SW480 (cell line): ENCODE data around the gene SF1.
A peak's percentile ranks its signal among the peaks of the same experiment; 100 is the strongest.

ENCODE experiments used
- DNase-seq: peaks from one replicate; pipeline ENCODE4 v3.0.0-alpha.2; 2016; ENCODE audit warnings: low spot score

SF1 gene

DNA sequence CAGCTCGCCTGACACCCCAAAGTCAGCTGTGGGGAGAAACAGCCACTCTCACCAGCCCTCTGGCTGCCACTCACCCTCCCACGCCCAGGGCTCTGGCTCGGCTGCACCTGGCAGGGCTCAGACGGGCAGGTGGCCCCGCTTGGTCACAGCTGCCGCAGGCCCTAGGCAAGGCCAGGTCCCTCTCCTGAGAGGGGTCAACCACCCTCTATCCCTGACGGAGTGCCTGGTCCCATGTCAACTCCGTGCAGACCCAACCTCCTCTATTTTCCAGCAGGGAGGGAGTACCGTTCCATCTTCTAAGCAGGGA lies 22.8 kb upstream of the SF1 start:
- DNase-seq = no peak

DNA sequence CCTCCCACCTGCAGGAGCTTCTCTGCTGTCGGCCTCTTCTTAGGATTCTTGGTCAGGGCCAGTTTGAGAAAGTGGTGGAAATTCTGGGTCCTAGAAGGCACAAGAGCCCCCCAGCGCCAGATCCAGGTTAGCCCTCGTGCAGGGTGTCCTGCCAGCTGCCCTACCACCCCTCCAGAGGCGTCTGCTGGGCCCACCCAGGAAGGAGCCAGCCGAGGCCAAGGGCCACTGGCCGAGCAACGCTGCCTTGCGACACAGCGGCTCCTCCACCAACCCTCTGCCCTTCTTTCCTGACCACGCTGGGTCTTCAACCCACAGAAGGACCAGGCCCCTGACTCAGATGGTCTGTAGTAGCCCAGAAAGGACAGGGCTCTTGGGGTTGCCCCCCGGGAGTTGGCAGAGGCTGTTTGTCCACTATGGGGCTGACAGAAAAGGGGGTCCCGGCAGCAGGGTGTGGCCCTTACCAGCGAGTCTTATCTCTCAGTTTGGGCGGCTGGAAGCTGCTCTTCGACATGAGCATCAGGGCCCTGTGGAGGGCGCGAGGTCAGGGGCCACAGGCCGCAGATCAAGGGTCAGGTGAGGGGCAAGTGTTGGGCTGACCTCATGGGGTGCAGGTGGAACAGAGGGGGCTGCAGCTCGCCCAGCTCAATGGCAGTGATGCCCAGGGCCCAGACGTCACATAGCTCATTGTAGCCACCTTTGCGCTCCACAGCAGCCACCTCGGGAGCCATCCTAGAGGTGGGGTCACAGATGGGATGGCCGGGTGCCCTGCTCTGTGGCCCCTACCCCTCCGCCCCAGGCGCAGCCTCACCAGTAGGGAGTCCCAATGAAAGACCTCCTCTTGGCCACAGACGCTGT lies 22.2 kb upstream of the SF1 start:
- DNase-seq = no peak

- DNase-seq = no peak
Measured at GRCh38 chr11:64799623-64800302, 21.4 kb upstream of the SF1 start.

DNA sequence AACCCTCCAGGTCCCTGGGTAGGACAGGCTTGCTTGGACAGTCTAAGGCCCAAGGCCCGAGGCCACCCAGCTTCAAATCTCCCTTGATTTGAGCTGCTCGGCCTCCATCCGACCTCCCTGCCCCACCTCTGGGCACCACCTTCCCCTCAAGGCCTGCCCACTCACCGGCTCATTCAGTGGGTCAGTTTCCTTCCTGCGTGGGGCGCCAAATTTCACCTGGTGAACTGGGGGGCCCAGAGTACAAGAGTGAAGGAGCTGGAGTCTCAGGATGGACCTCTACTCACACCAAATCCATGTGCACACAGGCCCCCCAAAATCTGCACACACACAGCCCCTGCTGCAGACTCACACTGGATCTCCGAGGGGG lies 20.9 kb upstream of the SF1 start:
- no peak for DNase-seq

- no peak for DNase-seq
Measured at GRCh38 chr11:64796757-64797541, 18.6 kb upstream of the SF1 start.

GRCh38 chr11:64796047-64796756 lies 17.9 kb upstream of the SF1 start:
- DNase-seq = no peak

GRCh38 chr11:64794526-64794925 lies 16.2 kb upstream of the SF1 start:
- DNase-seq = no peak

DNA sequence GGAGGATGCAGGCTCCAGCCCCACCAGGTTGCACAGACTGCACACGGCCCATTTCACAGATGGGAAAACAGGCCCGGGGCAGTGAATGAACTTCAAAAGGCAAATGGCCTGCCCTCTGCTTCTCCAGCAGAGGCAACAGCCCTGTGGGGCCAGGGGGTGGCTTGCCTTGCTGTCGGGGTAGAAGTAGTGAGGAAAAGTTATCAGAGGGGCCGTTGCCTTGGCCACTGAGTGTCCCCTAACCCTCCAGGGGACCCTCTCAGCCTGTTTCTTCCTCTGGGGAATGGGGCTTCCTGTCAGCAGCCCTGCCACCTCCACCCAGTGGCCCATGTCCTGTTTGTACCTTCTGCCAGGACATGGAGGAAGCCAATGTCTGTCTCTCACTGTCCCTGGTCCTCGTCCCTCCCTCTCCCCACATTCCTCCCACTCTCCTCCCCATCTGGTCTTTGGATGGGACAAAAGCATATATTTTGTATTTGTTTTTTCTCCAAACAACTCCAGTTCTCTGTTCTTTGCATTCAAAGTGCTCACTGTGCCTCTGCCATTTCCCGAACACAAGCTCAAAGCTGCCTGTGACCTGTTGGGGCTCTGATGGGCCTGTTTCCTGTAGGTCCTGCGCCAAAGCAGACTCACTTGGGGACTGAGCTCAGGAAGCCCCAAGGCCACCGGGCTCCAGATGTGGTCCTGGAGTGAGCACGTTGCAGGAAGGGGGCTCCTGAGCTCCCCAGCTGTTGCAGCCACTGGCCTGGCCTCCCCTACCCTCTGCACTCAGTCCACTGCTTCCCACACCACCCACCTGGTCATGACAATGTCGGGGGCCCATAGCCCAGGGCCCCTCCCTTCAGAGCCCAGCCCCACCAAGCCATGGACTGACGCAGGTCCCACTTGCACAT lies 15.2 kb upstream of the SF1 start:
- no peak for DNase-seq

DNA sequence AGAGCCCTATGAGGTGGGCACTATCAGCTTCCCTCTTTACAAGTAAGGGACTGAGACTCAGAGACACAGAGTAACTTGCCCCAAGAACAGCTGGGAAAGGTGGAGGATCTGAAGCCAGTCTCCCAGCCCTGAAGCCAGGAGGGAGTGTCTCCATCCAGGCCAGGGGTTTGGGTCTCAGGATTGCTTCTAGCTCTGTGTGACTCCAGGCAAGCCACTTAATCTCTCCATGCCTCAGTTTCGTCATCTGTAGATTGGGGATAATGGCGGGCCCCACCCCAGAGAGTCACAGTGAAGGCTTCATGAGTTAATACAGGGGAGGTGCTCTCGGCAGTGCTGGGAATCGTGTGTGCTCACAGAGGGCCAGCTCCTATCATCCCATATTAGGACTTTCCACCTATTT lies 14.1 kb upstream of the SF1 start:
- no peak for DNase-seq

GRCh38 chr11:64791781-64792291 lies 13.5 kb upstream of the SF1 start:
- DNase-seq = no peak

DNA sequence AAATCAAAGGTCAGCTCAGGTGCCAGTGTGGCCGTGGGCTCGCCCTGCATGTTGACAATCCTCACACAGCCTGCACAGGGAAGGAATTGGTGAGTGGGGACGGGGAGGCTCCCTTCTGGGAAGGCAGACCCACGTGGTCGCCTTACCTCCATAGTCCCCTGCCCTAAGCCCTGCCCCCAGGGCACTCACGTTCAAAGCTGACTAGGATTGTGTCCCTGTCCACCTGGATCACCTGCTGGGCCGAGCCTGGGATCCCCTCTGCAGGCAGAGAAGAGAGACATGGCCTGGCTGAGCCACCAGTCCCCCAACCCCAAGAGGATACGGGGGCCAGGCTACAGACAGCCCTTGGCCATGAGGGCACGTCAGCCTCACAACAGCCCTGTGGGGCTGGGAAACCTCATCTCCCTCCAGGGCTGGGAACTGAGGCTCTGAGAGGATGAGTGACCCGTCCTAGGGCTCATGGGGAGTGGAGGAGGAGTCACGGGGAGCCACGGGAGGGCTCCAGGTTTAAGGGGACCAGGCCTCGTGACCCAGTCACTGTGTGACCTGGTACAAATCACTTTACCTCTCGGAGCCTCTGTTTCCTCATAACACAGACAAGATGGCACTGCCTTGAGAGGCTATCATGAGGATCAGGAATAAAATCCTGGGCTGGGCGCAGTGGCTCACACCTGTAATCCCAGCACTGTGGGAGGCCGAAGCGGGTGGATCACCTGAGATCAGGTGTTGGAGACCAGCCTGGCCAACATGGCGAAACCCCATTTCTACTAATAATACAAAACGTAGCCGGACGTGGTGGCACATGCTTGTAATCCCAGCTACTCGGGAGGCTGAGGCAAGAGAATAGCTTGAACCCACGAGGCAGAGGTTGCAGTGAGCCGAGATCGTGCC lies 12.1 kb upstream of the SF1 start:
- no peak for DNase-seq

GRCh38 chr11:64789331-64790204 lies 11.2 kb upstream of the SF1 start:
- no peak for DNase-seq

DNA sequence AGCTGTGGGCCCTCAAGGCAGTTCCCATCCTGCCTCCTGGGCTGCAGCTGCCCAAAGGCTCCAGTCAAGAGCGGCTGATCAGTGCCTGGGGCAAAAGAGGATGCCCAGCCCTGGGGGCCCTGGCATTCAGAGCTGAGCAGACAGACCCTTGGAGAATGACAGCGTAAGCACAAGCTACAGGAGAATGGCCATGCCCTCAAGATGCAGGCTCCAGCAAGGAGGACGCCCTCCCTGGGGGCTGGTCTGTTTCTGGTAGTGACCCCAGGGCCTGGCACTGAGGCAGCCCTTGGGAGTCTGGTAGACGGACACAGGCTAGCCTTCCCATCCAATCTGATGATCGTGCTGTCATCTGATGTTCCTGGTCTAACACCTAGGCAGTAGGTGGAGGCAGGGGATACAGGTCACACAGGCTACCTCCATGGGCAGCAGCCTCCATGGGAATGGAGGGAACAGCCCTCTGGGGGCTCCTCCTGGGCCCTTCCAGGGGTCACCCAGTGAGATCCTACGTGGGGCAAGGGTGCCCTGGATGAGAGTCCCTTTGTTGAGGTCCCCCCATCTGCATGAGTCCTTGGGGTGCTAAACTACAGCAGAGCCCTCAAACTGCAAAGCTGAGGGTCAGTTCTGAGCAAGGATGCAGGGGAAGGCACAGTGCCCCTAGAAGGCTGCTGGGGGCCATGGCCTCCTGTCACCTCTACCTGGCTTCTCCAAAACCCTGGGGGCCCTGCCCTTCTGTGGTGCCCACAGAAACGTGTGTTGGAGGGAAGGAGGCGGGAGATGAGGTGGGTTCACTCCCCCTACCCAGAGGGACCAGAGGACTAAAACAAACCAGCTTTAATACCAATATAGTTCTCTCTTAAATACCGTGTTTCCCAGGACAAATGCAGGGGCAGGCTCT lies 10.2 kb upstream of the SF1 start:
- no peak for DNase-seq

- peak; percentile 52 for DNase-seq
Measured at GRCh38 chr11:64787526-64788320, 9.4 kb upstream of the SF1 start.

DNA sequence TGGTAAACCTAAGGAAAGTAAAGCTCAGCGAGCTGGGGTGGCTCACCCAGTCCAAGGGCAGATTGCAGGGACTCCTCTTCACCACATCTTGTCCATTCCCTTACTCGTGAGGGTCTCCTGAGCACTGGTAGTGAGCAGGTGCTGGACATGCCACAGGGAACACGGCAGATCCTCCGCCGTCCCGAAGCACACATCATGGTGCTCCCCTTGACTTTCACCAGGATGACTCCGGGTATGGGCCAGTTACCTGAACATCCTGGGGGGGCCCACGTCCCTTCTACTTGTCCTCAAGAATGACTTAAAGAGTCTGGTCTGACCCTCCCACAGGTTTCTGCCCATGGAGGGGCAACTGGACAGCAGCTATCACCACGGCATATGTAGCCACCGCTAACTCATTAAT lies 8.0 kb upstream of the SF1 start:
- no peak for DNase-seq

DNA sequence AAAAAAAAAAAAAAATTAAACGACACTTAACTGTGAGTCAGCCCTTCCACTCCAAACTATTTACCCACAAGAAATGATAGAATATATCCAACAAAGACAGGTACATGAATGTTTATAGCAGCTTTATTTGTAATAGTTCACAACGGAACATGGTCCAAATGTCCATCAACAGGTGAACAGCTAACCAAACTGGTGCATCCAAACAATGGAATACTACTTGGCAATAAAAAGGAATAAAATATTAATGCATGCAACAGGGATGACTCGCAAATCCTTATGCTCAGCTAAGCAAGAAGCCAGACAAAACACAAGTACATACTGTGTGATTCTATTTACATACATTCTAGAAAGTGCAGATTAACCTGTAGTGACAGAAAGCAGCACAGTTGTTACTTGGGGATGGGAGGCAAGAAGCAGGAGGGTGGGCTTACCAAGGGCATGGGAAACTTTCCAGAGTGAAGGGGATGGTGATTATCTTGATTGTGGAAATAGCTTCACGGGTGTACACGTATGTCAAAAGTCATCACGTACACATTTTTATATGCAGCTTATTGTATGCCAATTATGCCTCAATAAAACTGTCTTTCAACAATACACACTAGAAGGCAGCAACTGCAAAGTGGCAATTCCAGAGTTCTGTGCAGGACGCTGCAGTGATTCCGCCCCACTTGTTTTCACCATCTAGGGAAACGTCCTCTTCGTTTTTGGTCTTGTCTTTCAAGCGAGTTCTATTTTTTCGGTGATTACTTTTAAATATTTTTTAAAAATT lies 6.7 kb upstream of the SF1 start:
- DNase-seq = no peak

GRCh38 chr11:64778223-64778472 lies 194 bp downstream of the SF1 start:
- no peak for DNase-seq
